K562 (cell line): Measurements from ENCODE around the gene GARNL3. TPM values are rescaled to one million over a fixed set of nuclear protein-coding genes. Genes with fewer than 3 reads are reported as not detected.

Source experiments
- ATAC-seq: fragments of 200-7000 bp; cut with Tn5 transposase; 3 replicates; pipeline ENCODE4 v1.9.1; 2020; ENCODE audit warnings: moderate library complexity
- BruUV-seq: library from RNA; stranded (reverse); fragments of 400-500 nt; replicated peaks from 2 replicates; lab custom pipeline; 2021; lab: Mats Ljungman, UMichigan
- CTCF ChIA-PET: fragments of 300-600 bp; formaldehyde crosslinking; extraction: SDS; loops from one replicate; lab custom pipeline; 2021; ENCODE audit warnings: low intra/inter-chr PET ratio; lab: Yijun Ruan, JAX
- POLR2A ChIA-PET: fragments of 300-600, 350-650 bp; sonication (Branson Sonifier 250); formaldehyde crosslinking; extraction: SDS; loops from one replicate; lab custom pipeline; 2021; ENCODE audit warnings: antibody characterized with exemption, inconsistent platforms; lab: Yijun Ruan, JAX
- DNase-seq, 4 experiments: peaks; one replicate each; pipeline versions ENCODE4 v3.0.0 to v3.0.0-alpha.2; 2011 to 2018; ENCODE audit warnings: low spot score in 3 of 4, mixed read lengths in 3 of 4; ENCODE audit errors: extremely low read depth in 1 of 4
- FAIRE-seq: peaks from 2 replicates; lab custom pipeline; 2011; peaks lifted over from hg19 to GRCh38; lab: Jason Lieb, UNC
- H2AFZ ChIP-seq: 2 replicates; pipeline ENCODE4 v1.6.0; 2011; ENCODE audit warnings: low read depth, low read length, control low read depth, inconsistent platforms
- H3K27ac ChIP-seq: fragments of 200-600 bp; 3 replicates; pipeline ENCODE4 v1.8.0; 2011; ENCODE audit warnings: low read depth, mild to moderate bottlenecking, control low read depth, inconsistent platforms, low read length, moderate library complexity, mixed read lengths; ENCODE audit errors: extremely low read depth
- H3K27me3 ChIP-seq, 2 experiments: fragments of 300-600 bp in 1 of 2; 2 replicates in 1 of 2; 3 replicates in 1 of 2; pipeline versions ENCODE4 v1.6.0 to v1.8.0; 2011; ENCODE audit warnings: inconsistent platforms in 2 of 2, low read length in 2 of 2, mild to moderate bottlenecking in 1 of 2, mixed read lengths in 1 of 2, moderate library complexity in 1 of 2; ENCODE audit not compliant: control insufficient read depth in 2 of 2, insufficient read depth in 2 of 2
- H3K36me3 ChIP-seq: fragments of 300-600 bp; 3 replicates; pipeline ENCODE4 v1.8.0; 2011; ENCODE audit warnings: mild to moderate bottlenecking, low read length, inconsistent platforms; ENCODE audit not compliant: control insufficient read depth, insufficient read depth
- H3K4me1 ChIP-seq, 2 experiments: fragments of 200-600 bp in 1 of 2; replicated peaks in 1 of 2; 2 replicates in 1 of 2; 3 replicates in 1 of 2; pipeline versions ENCODE4 v1.5.1 to v1.8.0; 2011; ENCODE audit warnings: inconsistent platforms in 2 of 2, low read length in 2 of 2, mild to moderate bottlenecking in 1 of 2, mixed read lengths in 1 of 2, moderate library complexity in 1 of 2; ENCODE audit not compliant: control insufficient read depth in 2 of 2, insufficient read depth in 2 of 2
- H3K4me2 ChIP-seq: 2 replicates; pipeline ENCODE4 v1.6.1; 2011; ENCODE audit warnings: low read length, control low read depth, inconsistent platforms, mixed read lengths; ENCODE audit not compliant: insufficient read depth
- H3K4me3 ChIP-seq: fragments of 200-600 bp; sonication (generic), shearing (Covaris generic); 2 replicates; pipeline ENCODE4 v1.5.1; 2016; ENCODE audit warnings: control low read depth, inconsistent platforms
- H3K79me2 ChIP-seq: fragments of 200-600 bp; 3 replicates; pipeline ENCODE4 v1.8.0; 2011; ENCODE audit warnings: low read length, inconsistent platforms; ENCODE audit not compliant: control insufficient read depth, insufficient read depth
- H3K9ac ChIP-seq, 2 experiments: 2 replicates each; pipeline versions ENCODE4 v1.6.0 to v1.6.1; 2011; ENCODE audit warnings: low read depth in 2 of 2, low read length in 2 of 2, control low read depth in 1 of 2, inconsistent platforms in 1 of 2, mild to moderate bottlenecking in 1 of 2, mixed read lengths in 1 of 2; ENCODE audit not compliant: insufficient read depth in 1 of 2
- H3K9me1 ChIP-seq: one replicate; pipeline ENCODE4 v1.6.0; 2011; ENCODE audit warnings: inconsistent platforms, mild to moderate bottlenecking, low read length, moderate library complexity; ENCODE audit not compliant: control insufficient read depth, insufficient read depth
- H3K9me3 ChIP-seq: replicated peaks from 2 replicates; pipeline ENCODE4 v1.5.1; 2011; ENCODE audit warnings: low read depth, low read length, inconsistent platforms; ENCODE audit not compliant: control insufficient read depth, insufficient read depth
- H4K20me1 ChIP-seq: replicated peaks from 2 replicates; pipeline ENCODE4 v1.6.1; 2011; ENCODE audit warnings: low read length, inconsistent platforms, mixed read lengths; ENCODE audit not compliant: control insufficient read depth, insufficient read depth
- AFF4 ChIP-seq: sonication (generic); formaldehyde crosslinking; IDR thresholded peaks from 2 replicates; pipeline ENCODE4 v1.8.0; 2023; ENCODE audit warnings: mild to moderate bottlenecking, missing genetic modification reagents
- FOXP1 ChIP-seq: sonication (generic); formaldehyde crosslinking; IDR thresholded peaks from 2 replicates; pipeline ENCODE4 v1.8.0; 2022; ENCODE audit warnings: mild to moderate bottlenecking, missing genetic modification reagents
- MTA2 ChIP-seq: fragments of 450-650 bp; IDR thresholded peaks from 2 replicates; pipeline ENCODE4 v1.6.1; 2016; ENCODE audit warnings: low read depth
- NFATC3 ChIP-seq: fragments of 450-650 bp; IDR thresholded peaks from 2 replicates; pipeline ENCODE4 v1.6.1; 2017; ENCODE audit warnings: mild to moderate bottlenecking
- PCBP2 ChIP-seq: fragments of 200-400 bp; formaldehyde crosslinking; IDR thresholded peaks from 2 replicates; pipeline ENCODE4 v1.6.1; 2018; ENCODE audit warnings: low read length, low read depth, mild to moderate bottlenecking, moderate library complexity; ENCODE audit not compliant: poor library complexity, severe bottlenecking
- PHF20 ChIP-seq: fragments of 450-650 bp; IDR thresholded peaks from 2 replicates; pipeline ENCODE4 v1.6.1; 2018; ENCODE audit not compliant: partially characterized antibody
- PTRF ChIP-seq: fragments of 450-650 bp; IDR thresholded peaks from 2 replicates; pipeline ENCODE4 v1.6.1; 2016; ENCODE audit warnings: mild to moderate bottlenecking, missing genetic modification characterization, missing compliant biosample characterization
- SAFB2 ChIP-seq: fragments of 200-400 bp; formaldehyde crosslinking; IDR thresholded peaks from 2 replicates; pipeline ENCODE4 v1.6.1; 2018; ENCODE audit warnings: borderline replicate concordance, low read length, low read depth, moderate library complexity; ENCODE audit not compliant: severe bottlenecking
- TRIM24 ChIP-seq, 2 experiments: fragments of 450-650 bp; IDR thresholded peaks; 2 replicates each; pipeline ENCODE4 v1.6.1; 2016
- ZNF444 ChIP-seq: fragments of 250-450 bp; sonication (Bioruptor Pico); IDR thresholded peaks from 2 replicates; pipeline ENCODE4 v1.4.0; 2020; ENCODE audit warnings: mild to moderate bottlenecking, moderate library complexity
- WGBS: fragments of 100-300 bp; shearing (Covaris generic); methylation state at CpG from one replicate; pipeline ENCODE4 v1.1.6; 2016; ENCODE audit warnings: low coverage, mixed read lengths; ENCODE audit not compliant: insufficient coverage; ENCODE audit errors: missing lambda C conversion rate; 5-methylcytosine and 5-hydroxymethylcytosine counted together
- in situ Hi-C: fragments of 300-500 bp; cut with MboI; formaldehyde crosslinking; loops from 4 replicates; pipeline ENCODE4 v1.15.0; 2018; ENCODE audit warnings: inconsistent platforms, mixed read lengths
- intact Hi-C: fragments of 100-400 bp; cut with micrococcal nuclease; formaldehyde crosslinking; loops from 2 replicates; pipeline ENCODE4 v1.14.2; 2022
- polyA plus RNA-seq, 8 experiments: library from polyadenylated mRNA; depleted of rRNA in 4 of 8; stranded (reverse) in 5 of 8; unstranded in 3 of 8; fragments of >200 nt; fragmentation: Nextera tagmentation in 2 of 8; fragmentation: Illumina TruSeq in 1 of 8; extraction: Ambion mirVana in 2 of 8; extraction: Trizol in 1 of 8; gene quantifications; 2 replicates each; pipeline versions ENCODE4 v1.2.1 to v1.2.3, GENCODE V29; 2011 to 2014; ENCODE audit warnings: inconsistent platforms in 1 of 8, missing spikeins in 1 of 8
- total RNA-seq, 7 experiments: library from RNA; depleted of rRNA in 6 of 7; stranded (reverse); fragments of >200 nt in 6 of 7; fragmentation: Illumina TruSeq in 2 of 7; extraction: Trizol in 2 of 7; gene quantifications; 2 replicates each; pipeline versions ENCODE4 v1.2.1 to v1.2.3, GENCODE V29; 2011 to 2021; ENCODE audit warnings: low replicate concordance in 1 of 7

Gene GARNL3
- total and polyA plus RNA-seq, 9 of the 15 experiments (the other 6 are each of a cell fraction or from before 2014, with no cell fraction given), result 0.35 to 2.7 (median 1.6) TPM

- peaks cover 7 to 9% of the 10 kb centered on the region in 2 experiments; a peak in 3 of 5 replicates for H3K4me1 ChIP-seq
- no peaks in the 10 kb centered on the region for H4K20me1 ChIP-seq
- no peaks in the 10 kb centered on the region for H3K9me3 ChIP-seq
- ChIA-PET CTCF (no interaction called here), POLR2A (interaction anchor here (1.4 kb wide), 1 partner anchor 11 kb away, joined by 3 read pairs; no protein-coding TSS in a partner anchor)
- no peak overlapping the region for H3K4me2 ChIP-seq
- H3K9me1 ChIP-seq, result no peaks in the 10 kb centered on the region
- H2AFZ ChIP-seq, result no peak overlapping the region
- H3K27ac ChIP-seq, result no peak overlapping the region
- in situ Hi-C loops, result no loop called here
- no TSS peak for BruUV-seq
- no peak for TF ChIP-seq NFATC3
- TF ChIP-seq TRIM24 (IDR thresholded peaks at IDR 0.05), result no peak
- TF ChIP-seq PHF20, result no peak
- TF ChIP-seq FOXP1, result no peak
- TF ChIP-seq ZNF444 (CRISPR knock-in tag), result no peak
- TF ChIP-seq PTRF (tag), result no peak
- no peak for TF ChIP-seq SAFB2
- TF ChIP-seq PCBP2, result no peak
- no peak for TF ChIP-seq AFF4
- TF ChIP-seq MTA2, result no peak
- TF ChIP-seq, all 486 proteins: peak for 0
- Histone ChIP-seq H3K27me3 (peaks cover 0 to under 1% of the 10 kb centered on the region in 2 experiments; a peak in 1 of 5 replicates), H3K36me3 (no peaks in the 10 kb centered on the region), H3K4me3 (no peak overlapping the region), H3K79me2 (no peaks in the 10 kb centered on the region), H3K9ac (no peak overlapping the region)
- ATAC-seq, result no peak
- DNase-seq, result no peak
- WGBS, result 48% methylated on average over 7 of the region's 7 CpGs
- intact Hi-C loops, result loop anchor here (5.0 kb wide), 4 partner anchors 51 to 224 kb away; no protein-coding TSS in a partner anchor
- no peak for FAIRE-seq
Observed at GRCh38 chr9:127362829-127363228, 98.3 kb downstream of the GARNL3 start.
